ENCODE data around the gene NHLH1. TPM values are rescaled to one million over a fixed set of nuclear protein-coding genes. Genes with fewer than 3 reads are reported as not detected.

The NHLH1 gene
- total and polyA plus RNA-seq, 2 donors (not counting 3 experiments of a cell fraction or from before 2014, with no cell fraction given), result 0.46 TPM

- no peak overlapping the region for H2AFZ ChIP-seq (ENCODE audit: low read depth, low read length)
- no peak overlapping the region for H3K9ac ChIP-seq (replicated peaks; ENCODE audit: extremely low read depth, insufficient read depth, low read length)
- no peaks in the 10 kb centered on the region for H3K79me2 ChIP-seq (ENCODE audit: control insufficient read depth, insufficient read depth, low read length)
- FAIRE-seq (peak; percentile 8), DNase-seq (ENCODE audit: low read depth, low spot score) (no peak)
- no peaks in the 10 kb centered on the region for H3K9me3 ChIP-seq (replicated peaks; ENCODE audit: control insufficient read depth, insufficient read depth, low read length)
- H3K27me3 ChIP-seq (ENCODE audit: control insufficient read depth in 2 of 2, insufficient read depth in 2 of 2, low read length in 2 of 2), result no peaks in the 10 kb centered on the region
- dilution Hi-C loops (cut with MboI; ENCODE audit: extremely low pct_ligation_motif_present, low sequenced_read_pairs), result no loop called here
- intact Hi-C loops (cut with micrococcal nuclease), result loop anchor here (1.0 kb wide), 2 partner anchors 22 to 62 kb away; no protein-coding TSS in a partner anchor
- H3K9me1 ChIP-seq (replicated peaks; ENCODE audit: control insufficient read depth, extremely low read depth, insufficient read depth, low read length), result no peaks in the 10 kb centered on the region
- TF ChIP-seq POLR2A (IDR thresholded peaks at IDR 0.05; ENCODE audit: low read depth, low read length) (no peak), JUN (IDR thresholded peaks at IDR 0.05; ENCODE audit: borderline replicate concordance, insufficient read depth, insufficient read length, low read depth) (no peak), MYC (IDR thresholded peaks at IDR 0.05; ENCODE audit: low read depth, low read length) (no peak), FOS (IDR thresholded peaks at IDR 0.05; ENCODE audit: borderline replicate concordance, insufficient read depth, low read length) (no peak), POLR2AphosphoS5 (IDR thresholded peaks at IDR 0.05; ENCODE audit: insufficient read depth, low read depth, low read length) (no peak), MAX (IDR thresholded peaks at IDR 0.05; ENCODE audit: insufficient read depth, insufficient read length) (no peak), GATA2 (IDR thresholded peaks at IDR 0.05; ENCODE audit: insufficient read depth, insufficient read length, low read depth, low read length) (no peak)
- TF ChIP-seq, protein P1, sequence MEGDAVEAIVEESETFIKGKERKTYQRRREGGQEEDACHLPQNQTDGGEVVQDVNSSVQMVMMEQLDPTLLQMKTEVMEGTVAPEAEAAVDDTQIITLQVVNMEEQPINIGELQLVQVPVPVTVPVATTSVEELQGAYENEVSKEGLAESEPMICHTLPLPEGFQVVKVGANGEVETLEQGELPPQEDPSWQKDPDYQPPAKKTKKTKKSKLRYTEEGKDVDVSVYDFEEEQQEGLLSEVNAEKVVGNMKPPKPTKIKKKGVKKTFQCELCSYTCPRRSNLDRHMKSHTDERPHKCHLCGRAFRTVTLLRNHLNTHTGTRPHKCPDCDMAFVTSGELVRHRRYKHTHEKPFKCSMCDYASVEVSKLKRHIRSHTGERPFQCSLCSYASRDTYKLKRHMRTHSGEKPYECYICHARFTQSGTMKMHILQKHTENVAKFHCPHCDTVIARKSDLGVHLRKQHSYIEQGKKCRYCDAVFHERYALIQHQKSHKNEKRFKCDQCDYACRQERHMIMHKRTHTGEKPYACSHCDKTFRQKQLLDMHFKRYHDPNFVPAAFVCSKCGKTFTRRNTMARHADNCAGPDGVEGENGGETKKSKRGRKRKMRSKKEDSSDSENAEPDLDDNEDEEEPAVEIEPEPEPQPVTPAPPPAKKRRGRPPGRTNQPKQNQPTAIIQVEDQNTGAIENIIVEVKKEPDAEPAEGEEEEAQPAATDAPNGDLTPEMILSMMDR (IDR thresholded peaks at IDR 0.05; ENCODE audit: extremely low read depth in 1 of 2, insufficient read depth in 1 of 2, low read depth in 1 of 2, low read length in 2 of 2), result peak; percentile 56 to 62
- no peak overlapping the region for H3K4me2 ChIP-seq (ENCODE audit: insufficient read depth, low read length)
- H3K27ac ChIP-seq (ENCODE audit: insufficient read depth, low read depth, low read length), result no peak overlapping the region
- H3K4me1 ChIP-seq (ENCODE audit: control insufficient read depth, extremely low read depth, insufficient read depth, low read length), result no peaks in the 10 kb centered on the region
- BruUV-seq (replicated peaks), result no TSS peak
- H3K4me3 ChIP-seq (replicated peaks in 1 of 3; ENCODE audit: insufficient read depth in 1 of 3, low read depth in 1 of 3, low read length in 3 of 3), result no peak overlapping the region
- CTCF ChIA-PET, result interaction anchor here (0.6 to 8.9 kb wide), 15 partner anchors 9 to 255 kb away, joined by 3 to 100 read pairs (median 3); partner anchors contain the start of gene NHLH1
- POLR2A ChIA-PET, result no interaction called here
- H3K36me3 ChIP-seq (ENCODE audit: control insufficient read depth in 2 of 2, extremely low read depth in 1 of 2, insufficient read depth in 2 of 2, low read length in 2 of 2), result peaks cover 32 to 63% of the 10 kb centered on the region in 2 experiments
- H4K20me1 ChIP-seq (replicated peaks; ENCODE audit: control insufficient read depth, extremely low read depth, insufficient read depth, low read length), result no peaks in the 10 kb centered on the region
Observed at GRCh38 chr1:160354388-160354985, 12.4 kb upstream of the NHLH1 start.

All from endothelial cell of umbilical vein (primary cell).